GM19025 (cell line): ENCODE results near the gene LRRC46.

Experiments
- ATAC-seq: cut with Tn5 transposase; IDR thresholded peaks from one replicate; pipeline ENCODE4 v1.9.1; 2021; ENCODE audit warnings: mild to moderate bottlenecking, low read depth, moderate library complexity; ENCODE audit not compliant: unreplicated experiment

LRRC46 gene, protein sequence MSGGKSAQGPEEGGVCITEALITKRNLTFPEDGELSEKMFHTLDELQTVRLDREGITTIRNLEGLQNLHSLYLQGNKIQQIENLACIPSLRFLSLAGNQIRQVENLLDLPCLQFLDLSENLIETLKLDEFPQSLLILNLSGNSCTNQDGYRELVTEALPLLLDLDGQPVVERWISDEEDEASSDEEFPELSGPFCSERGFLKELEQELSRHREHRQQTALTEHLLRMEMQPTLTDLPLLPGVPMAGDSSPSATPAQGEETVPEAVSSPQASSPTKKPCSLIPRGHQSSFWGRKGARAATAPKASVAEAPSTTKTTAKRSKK

DNA sequence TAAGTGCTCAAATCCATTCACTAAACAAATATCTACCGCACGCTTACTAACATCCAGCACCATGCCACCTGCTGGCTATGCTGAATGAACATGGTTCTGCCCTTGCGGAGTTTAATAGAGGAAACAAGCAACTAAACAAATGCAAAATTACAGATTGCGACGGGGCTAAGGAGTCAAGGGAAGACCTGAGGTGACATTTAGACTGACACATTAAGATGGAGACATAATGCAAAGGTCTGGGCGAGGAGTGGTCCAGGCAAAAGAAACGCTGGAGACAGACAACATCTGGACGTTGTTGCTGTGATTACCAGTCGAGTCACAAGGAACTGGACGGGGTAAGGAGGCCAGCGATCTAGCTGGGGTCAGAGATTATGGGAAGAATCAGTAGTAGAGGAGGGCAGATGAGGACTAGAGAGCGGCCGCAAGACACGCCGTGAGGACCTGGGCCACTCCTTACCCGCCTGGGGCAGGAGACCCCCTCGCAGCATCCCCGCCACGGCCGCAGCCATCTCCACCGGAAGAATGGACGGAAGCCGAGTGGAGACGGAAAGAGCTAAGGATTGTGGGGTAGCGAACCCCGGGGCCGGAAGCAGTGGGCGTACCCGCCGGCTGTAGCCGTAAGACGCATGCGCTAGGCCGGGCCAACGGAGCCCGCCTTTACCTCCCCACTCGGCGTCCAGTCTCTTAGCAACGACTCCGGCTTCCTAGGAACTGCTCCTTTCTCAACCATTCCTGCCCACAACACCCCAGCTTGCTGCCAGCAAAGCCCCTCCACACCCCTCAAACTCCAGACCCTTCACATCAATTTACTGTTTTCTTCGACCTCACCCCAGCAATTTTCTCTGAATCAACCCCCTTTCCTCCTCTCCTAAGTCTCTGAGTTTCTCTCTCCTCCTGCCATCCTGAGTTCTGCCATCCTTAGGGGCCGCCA is at the start of gene LRRC46, which contains the start of gene MRPL10:
Gene LRRC46 (plus strand): TSS at position 668 of the 931 bp plus-strand sequence. CDS start 320 bp downstream, outside the sequence.
Gene MRPL10 (minus strand): TSS at position 539 of the 931 bp plus-strand sequence. CDS start 30 bp downstream, at position 509.
- peak; percentile 72 for ATAC-seq

DNA sequence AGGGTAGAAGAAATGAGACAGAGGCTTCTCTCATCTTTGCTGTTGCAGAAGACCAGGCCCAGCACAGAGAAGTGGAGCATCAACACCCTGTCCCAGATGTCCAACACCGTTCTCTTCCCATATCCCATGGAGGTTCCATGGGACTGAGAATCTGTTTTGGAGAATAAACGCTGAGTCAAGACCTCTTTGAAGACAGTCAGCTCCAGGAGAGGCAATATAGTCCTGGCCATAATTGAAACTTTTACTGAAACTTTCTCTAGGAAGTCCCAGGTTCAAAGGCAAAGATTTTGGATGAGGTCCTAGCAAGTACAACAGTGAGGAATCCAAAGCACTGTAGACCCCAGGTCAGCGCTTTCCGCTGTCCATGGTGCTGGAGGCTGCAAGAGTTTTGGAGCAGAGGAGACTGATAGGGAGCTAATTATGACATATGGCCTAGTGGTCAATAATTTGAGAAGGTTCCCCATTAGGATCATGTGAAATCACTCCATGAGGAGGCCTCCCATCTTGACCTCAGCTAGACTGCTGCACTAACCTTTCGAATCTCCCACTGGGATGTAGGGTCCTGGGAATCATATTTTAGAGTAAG is 45.8 kb upstream of the LRRC46 start:
- ATAC-seq = no peak

DNA sequence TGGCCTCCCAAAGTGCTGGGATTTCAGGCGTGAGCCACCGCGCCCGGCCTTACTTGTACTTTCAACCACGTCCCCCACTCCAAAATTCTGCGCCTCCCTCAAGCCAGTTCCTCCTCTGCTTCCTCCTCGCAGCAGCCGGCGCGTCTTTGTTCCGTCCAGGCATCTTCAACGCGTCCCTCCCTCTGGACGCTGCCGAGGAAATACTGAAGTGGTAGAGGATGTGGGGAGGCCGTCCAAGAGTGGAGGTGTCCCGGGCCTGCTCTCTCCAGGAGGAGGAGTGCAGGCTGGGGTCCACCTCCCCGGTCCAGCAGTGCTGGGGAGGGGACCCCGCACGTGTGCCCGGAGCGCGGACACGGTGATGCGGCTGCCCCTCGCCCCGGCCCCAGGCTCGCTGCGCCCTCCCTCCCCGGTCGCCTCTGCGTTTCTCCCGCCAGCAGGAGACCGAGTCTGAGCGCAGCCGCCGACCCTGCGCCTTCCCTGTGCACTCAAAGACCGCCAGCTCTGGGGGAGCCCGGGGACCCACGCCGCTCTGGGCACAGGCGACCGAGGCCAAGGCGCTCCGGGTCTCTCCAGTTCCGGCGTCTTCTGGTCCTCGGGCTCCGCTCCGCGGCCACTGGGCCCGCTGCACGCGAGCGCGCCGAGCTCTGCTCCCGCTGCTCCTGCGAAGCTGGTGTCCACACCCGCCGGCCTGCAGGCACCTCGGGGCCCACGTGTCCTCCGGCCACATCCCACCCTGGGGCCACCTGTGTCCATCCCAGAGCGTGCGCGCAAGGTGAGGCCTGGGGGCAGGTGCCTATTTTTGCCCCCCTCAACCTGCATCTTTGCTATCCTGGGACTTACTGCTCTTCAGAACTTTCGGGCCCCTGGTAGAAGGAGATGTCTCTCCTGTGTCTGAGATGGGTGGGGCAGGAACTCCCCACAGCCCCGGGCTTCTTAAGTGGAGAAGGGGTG is 41.6 kb upstream of the LRRC46 start:
- ATAC-seq = no peak

GRCh38 chr17:47791025-47791424 is 40.4 kb upstream of the LRRC46 start:
- ATAC-seq = no peak

DNA sequence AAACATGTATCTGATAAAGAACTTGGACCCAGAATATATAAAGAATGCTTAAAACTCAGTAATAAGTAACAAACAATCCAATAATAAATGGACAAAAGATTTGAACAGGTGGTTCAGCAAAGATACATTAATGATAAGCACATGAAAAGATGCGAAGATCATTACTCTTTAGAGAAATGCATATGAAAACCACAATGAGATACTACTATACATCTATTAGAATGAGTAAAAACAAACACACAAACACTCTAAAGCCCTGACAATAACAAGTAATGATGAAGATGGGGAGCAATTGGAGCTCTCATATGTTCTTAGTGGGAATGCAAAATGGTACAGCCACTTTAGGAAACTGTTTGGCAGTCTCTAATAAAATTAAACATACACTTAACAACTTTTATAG is 39.0 kb upstream of the LRRC46 start:
- no peak for ATAC-seq

DNA sequence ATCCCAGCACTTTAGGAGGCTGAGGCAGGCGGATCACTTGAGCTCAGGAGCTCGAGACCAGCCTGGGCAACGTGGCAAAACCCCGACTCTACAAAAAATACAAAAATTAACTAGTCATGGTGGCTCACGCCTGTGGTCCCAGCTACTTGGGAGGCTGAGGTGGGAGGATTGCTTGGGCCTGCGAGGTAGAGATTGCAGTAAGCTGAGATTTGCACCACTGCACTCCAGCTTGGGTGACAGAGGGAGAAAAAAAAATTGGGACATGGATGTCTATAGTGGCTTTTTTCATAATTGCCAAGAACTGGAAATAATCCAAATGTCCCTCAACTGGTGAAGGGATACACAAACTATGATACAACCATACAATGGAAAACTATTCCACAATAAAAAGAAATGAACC is 38.5 kb upstream of the LRRC46 start:
- no peak for ATAC-seq

GRCh38 chr17:47797797-47798196 is 33.7 kb upstream of the LRRC46 start:
- no peak for ATAC-seq

DNA sequence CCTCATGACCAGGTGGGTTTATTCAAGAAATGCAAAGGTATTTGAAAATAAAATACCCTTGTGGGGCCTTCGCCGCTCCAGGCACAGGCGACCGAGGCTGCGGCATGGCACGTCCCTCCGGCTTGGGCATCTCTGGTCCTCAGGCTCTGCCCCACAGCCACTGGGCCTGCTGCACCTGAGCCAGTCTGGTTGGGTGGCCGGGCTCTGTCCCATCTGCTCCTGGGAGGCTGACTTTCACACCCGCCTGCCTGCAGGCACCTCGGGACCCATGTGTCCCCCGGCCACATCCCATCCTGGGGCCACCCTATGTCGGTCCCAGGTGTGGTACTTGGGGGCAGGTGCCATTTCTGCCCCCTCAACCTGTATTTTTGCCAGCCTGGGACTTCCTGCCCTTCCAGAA is 30.8 kb upstream of the LRRC46 start:
- ATAC-seq = no peak

DNA sequence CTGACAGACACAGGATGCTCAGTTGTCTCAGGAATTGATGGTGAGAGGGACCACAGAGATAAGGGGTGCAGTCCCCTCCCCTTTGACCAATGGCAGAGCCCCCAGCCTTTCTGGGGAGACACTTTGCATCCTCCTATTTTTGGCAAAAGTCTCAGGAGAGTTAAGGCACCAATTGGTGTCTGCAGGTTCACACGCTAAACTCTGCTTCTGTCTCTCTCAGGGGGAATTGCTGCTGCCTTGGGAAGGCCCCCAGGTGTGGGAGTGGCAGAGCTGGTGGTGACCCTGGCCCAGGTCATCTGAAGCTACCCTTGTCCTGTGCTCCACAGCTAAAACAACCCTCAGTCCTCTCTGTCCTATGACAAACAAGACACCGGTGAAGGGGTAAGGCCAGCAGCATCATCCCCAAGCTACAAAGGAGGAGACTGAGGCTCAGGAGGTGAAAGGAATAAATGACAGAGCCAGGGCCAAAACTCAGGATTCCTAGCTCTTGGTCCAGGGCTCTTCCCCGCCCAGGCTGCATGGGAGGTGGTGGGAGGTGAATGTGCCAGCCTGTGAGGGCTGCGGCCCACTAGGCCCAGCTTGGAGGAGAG is 30.2 kb upstream of the LRRC46 start:
- ATAC-seq = no peak

DNA sequence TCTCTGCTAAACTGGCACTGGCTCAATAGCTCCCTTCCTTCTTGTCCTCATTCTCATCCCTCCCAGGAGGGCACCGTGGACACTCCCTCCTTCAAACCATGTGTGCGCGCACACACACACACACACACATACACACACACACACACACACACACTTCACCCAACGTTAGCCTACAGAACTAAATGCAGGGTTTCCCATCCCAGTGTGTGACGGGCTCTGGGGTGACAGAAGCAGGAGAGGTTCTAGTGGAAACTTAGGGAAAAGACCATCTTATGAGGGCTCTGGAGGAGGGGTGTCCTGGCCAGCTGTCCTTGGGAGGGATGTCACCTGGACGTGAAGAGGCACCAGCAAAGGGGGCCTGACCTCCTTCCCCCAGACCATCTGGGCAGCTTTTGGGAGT is 29.6 kb upstream of the LRRC46 start:
- ATAC-seq = no peak

- no peak for ATAC-seq
Observed at GRCh38 chr17:47802341-47803022, 29.0 kb upstream of the LRRC46 start.

GRCh38 chr17:47803201-47803600 is 28.3 kb upstream of the LRRC46 start:
- ATAC-seq = no peak

DNA sequence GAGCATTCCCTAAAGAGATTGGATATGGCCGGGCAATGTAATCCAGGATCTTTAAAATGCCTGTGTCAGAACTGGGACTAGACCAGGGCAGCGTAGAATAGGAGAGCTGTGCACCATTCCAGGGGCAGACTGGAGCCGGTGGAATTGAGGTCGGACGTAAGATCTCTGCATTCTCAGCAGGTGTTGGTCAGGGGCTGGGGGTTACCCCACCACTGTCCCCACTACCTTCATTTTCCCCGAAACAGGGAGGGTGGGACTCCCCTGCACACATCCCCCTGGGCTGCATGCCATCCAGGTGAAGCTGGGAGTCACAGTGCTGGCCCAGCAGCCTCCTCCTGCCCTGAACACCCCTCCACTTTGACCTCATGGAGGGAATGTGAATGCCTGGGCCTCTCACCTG is 27.7 kb upstream of the LRRC46 start:
- ATAC-seq = no peak

- ATAC-seq = no peak
Observed at GRCh38 chr17:47804461-47804860, 27.0 kb upstream of the LRRC46 start.

GRCh38 chr17:47806026-47806912 is 25.2 kb upstream of the LRRC46 start:
- no peak for ATAC-seq

DNA sequence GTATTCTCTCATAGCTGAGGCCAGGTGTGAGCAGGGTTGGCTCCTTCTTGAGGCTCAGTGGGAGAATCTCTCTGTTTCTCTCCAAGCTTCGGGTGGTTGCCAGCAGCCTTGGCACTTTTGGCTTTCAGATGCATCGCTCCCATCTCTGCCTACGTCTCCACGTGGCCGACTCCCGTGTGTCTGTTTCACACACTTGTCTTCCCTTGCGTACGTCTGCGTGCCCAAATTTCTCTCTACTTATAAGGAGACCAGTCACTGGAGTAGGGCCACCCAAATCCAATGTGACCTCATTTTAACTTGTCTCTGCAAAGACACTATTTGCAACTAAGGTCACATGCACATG is 24.6 kb upstream of the LRRC46 start:
- ATAC-seq = no peak

DNA sequence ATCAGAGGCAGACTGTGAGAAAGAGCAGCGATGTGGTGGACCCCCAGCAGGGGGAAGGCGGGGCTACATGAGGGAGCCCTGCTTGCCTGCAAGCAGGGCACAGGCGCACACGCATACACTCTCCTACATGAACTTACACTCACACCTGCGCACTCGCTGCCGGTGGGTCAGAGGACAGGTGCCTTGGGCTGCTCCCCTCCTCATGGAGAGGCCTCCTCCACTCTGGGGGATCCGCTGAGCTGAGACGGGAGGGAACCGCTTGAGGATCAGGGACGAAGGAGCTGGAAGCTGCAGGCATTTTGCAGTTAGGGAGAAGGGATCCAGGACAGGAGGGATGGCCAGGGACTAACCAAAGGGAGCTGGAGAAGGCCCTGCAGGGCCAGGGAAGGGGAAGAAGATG is 24.0 kb upstream of the LRRC46 start:
- no peak for ATAC-seq
